Ovary (tissue), 3 donors: ENCODE results near the gene ABCA13.

Source experiments
- EP300 ChIP-seq: sonication (generic); formaldehyde crosslinking; IDR thresholded peaks from one replicate; pipeline ENCODE4 v1.6.1; 2017; ENCODE audit warnings: antibody characterized with exemption
- POLR2A ChIP-seq: fragments of 450-650 bp; IDR thresholded peaks from one replicate; pipeline ENCODE4 v1.6.1; 2017; ENCODE audit warnings: antibody characterized with exemption, mild to moderate bottlenecking, moderate library complexity
- TF ChIP-seq, protein P1 (sequence below), 3 donors: fragments of 450-650 bp in 2 of 3; fragments of 200-600 bp in 1 of 3; IDR thresholded peaks; one replicate each; pipeline versions ENCODE4 v1.5.1 to v1.8.0; 2016 to 2022; ENCODE audit warnings: antibody characterized with exemption in 3 of 3, mild to moderate bottlenecking in 1 of 3
- donor health status: DM: no; HTN: no; CAD: no.

DNA sequence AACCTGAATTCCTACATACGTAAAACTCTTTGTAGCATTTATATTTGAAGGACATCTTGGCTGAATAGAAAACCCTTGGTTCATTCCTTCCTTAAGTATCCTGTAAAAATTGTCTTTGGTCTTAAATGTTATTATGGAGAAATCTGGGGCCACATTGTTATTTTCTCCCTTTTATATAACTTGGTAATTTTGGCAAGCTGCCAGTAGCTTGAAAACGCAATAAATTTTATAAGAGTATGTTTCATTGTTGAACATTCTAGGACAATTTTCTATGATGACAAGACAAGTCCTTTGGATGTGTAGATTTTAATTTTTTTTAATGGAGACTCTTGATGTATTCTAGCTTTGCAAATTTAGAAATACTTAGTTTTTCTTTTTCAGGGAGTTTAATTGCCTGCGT is 191.9 kb downstream of the ABCA13 start:
- TF ChIP-seq, protein P1, sequence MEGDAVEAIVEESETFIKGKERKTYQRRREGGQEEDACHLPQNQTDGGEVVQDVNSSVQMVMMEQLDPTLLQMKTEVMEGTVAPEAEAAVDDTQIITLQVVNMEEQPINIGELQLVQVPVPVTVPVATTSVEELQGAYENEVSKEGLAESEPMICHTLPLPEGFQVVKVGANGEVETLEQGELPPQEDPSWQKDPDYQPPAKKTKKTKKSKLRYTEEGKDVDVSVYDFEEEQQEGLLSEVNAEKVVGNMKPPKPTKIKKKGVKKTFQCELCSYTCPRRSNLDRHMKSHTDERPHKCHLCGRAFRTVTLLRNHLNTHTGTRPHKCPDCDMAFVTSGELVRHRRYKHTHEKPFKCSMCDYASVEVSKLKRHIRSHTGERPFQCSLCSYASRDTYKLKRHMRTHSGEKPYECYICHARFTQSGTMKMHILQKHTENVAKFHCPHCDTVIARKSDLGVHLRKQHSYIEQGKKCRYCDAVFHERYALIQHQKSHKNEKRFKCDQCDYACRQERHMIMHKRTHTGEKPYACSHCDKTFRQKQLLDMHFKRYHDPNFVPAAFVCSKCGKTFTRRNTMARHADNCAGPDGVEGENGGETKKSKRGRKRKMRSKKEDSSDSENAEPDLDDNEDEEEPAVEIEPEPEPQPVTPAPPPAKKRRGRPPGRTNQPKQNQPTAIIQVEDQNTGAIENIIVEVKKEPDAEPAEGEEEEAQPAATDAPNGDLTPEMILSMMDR (IDR thresholded peaks at IDR 0.05) = no peak
- no peak for TF ChIP-seq POLR2A
- TF ChIP-seq EP300 = no peak
